HG03280 (cell line): ENCODE results near the gene MSANTD3.

Experiments
- ATAC-seq: cut with Tn5 transposase; IDR thresholded peaks from one replicate; pipeline ENCODE4 v1.9.1; 2021; ENCODE audit warnings: mild to moderate bottlenecking, moderate library complexity; ENCODE audit not compliant: unreplicated experiment

Gene MSANTD3

GRCh38 chr9:100499460-100499859, 72.5 kb downstream of the MSANTD3 start:
- no peak for ATAC-seq

GRCh38 chr9:100499866-100500265, 72.9 kb downstream of the MSANTD3 start:
- no peak for ATAC-seq
